MM.1S (cell line): ENCODE results near the gene VAPB.

ENCODE experiments used
- EZH2 ChIP-seq: fragments of 300-600 bp; sonication (generic); optimal IDR thresholded peaks from 2 replicates; pipeline ENCODE3; 2017; ENCODE audit warnings: low read depth, mild to moderate bottlenecking, antibody characterized with exemption, low read length, mixed read lengths
- TF ChIP-seq, protein P1 (sequence below): fragments of 300-600 bp; sonication (generic); IDR thresholded peaks from 2 replicates; pipeline ENCODE4 v1.5.1; 2016; ENCODE audit warnings: antibody characterized with exemption, low read length, mixed read lengths

GRCh38 chr20:58407201-58407873 is 18.3 kb downstream of the VAPB start:
- no peak for TF ChIP-seq EZH2
- TF ChIP-seq, protein P1, sequence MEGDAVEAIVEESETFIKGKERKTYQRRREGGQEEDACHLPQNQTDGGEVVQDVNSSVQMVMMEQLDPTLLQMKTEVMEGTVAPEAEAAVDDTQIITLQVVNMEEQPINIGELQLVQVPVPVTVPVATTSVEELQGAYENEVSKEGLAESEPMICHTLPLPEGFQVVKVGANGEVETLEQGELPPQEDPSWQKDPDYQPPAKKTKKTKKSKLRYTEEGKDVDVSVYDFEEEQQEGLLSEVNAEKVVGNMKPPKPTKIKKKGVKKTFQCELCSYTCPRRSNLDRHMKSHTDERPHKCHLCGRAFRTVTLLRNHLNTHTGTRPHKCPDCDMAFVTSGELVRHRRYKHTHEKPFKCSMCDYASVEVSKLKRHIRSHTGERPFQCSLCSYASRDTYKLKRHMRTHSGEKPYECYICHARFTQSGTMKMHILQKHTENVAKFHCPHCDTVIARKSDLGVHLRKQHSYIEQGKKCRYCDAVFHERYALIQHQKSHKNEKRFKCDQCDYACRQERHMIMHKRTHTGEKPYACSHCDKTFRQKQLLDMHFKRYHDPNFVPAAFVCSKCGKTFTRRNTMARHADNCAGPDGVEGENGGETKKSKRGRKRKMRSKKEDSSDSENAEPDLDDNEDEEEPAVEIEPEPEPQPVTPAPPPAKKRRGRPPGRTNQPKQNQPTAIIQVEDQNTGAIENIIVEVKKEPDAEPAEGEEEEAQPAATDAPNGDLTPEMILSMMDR: no peak
